Measurements from ENCODE around the gene RBM19. TPM values are rescaled to one million over a fixed set of nuclear protein-coding genes. Genes with fewer than 3 reads are reported as not detected.
A peak's percentile ranks its signal among the peaks of the same experiment; 100 is the strongest.
"Not testable (repeated sequence)": the region's sequence is repeated elsewhere in the genome, so short reads cannot be mapped to it uniquely, and the experiment has no call there.

The RBM19 gene
- total and polyA plus RNA-seq, 3 experiments from 2014 or later, result 12.6 to 114 (median 109) TPM

DNA sequence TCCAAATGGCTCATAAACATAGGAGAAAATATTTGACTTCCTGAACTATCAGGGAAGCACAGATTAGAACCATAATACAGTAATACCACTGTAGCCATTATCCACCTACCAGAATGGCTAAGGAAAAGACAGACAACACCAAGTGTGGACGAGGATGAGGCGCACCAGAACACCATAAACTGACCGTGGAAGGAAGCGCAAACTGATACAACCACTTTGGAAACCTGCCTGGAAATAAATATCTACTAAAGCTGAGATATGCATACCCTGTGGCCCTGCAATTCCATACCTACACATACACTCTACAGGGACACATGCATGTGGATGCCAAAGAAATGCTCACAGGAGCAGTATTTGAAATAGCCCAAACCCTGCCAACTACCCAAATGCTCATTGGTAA lies 60.3 kb downstream of the RBM19 start:
- no peak overlapping the region for H3K4me3 Mint-ChIP-seq
- no peaks in the 10 kb centered on the region for H3K9me3 ChIP-seq (ENCODE audit: low read length)
- no peaks in the 10 kb centered on the region for H3K27me3 Mint-ChIP-seq
- peaks cover 7% of the 10 kb centered on the region for H3K36me3 ChIP-seq (ENCODE audit: insufficient read depth, low read length)
- H3K27ac Mint-ChIP-seq, result no peak overlapping the region
- no peaks in the 10 kb centered on the region for H3K4me1 ChIP-seq (ENCODE audit: insufficient read depth, low read length)
- no peak overlapping the region for H3K27ac ChIP-seq (ENCODE audit: low read depth, low read length)
- ChIA-PET POLR2A (no interaction called here), CTCF (no interaction called here)
- peaks cover 0 to 2% (median 0%) of the 10 kb centered on the region in 3 donors for H3K4me1 Mint-ChIP-seq
- H3K36me3 Mint-ChIP-seq, result peaks cover 15 to 89% (median 40%) of the 10 kb centered on the region in 3 donors
- no peaks in the 10 kb centered on the region for H3K27me3 ChIP-seq (ENCODE audit: insufficient read depth, low read length, poor library complexity, severe bottlenecking)
- H3K9me3 Mint-ChIP-seq, result no peaks in the 10 kb centered on the region
- no peak overlapping the region for H3K4me3 ChIP-seq (ENCODE audit: low read length)
- no peak for DNase-seq

DNA sequence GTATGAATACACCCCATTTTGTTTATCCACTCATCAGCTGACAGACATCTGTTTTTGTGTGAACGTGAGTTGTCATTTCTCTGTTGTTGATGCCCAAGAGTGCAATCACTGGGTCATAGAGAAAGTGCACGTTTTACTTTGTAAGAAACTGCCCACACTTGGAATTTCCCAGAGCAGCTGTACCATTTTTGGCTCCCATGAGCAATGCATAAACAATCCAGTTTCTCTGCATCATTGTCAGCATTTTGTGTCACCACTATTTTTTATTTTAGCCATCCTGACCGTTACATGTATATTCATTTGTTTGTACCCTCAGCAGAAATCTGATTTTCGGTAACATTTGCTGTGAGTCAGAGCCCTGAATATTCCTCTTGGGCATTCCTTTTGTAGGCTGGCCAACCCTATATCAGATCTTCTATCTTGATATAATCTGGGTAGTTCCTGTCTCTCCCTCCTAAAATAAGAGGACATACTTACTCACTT lies 62.7 kb downstream of the RBM19 start:
- peak overlapping the region in 1 of 8 donors; percentile 17 for H3K27ac Mint-ChIP-seq
- no peaks in the 10 kb centered on the region for H3K27me3 Mint-ChIP-seq
- no peak overlapping the region for H3K4me3 Mint-ChIP-seq
- H3K9me3 Mint-ChIP-seq, result no peaks in the 10 kb centered on the region
- ChIA-PET POLR2A (no interaction called here), CTCF (interaction anchor here (1.2 kb wide), 1 partner anchor 16 kb away, joined by 3 read pairs; no protein-coding TSS in a partner anchor)
- H3K9me3 ChIP-seq (ENCODE audit: low read length), result no peaks in the 10 kb centered on the region
- no peaks in the 10 kb centered on the region for H3K27me3 ChIP-seq (ENCODE audit: insufficient read depth, low read length, poor library complexity, severe bottlenecking)
- H3K4me1 ChIP-seq (ENCODE audit: insufficient read depth, low read length), result no peaks in the 10 kb centered on the region
- no peak overlapping the region for H3K27ac ChIP-seq (ENCODE audit: low read depth, low read length)
- peaks cover 7% of the 10 kb centered on the region for H3K36me3 ChIP-seq (ENCODE audit: insufficient read depth, low read length)
- peaks cover 0 to 2% (median 0%) of the 10 kb centered on the region in 3 donors for H3K4me1 Mint-ChIP-seq
- H3K36me3 Mint-ChIP-seq, result peaks cover 11 to 85% (median 26%) of the 10 kb centered on the region in 3 donors
- DNase-seq, result no peak
- no peak overlapping the region for H3K4me3 ChIP-seq (ENCODE audit: low read length)

DNA sequence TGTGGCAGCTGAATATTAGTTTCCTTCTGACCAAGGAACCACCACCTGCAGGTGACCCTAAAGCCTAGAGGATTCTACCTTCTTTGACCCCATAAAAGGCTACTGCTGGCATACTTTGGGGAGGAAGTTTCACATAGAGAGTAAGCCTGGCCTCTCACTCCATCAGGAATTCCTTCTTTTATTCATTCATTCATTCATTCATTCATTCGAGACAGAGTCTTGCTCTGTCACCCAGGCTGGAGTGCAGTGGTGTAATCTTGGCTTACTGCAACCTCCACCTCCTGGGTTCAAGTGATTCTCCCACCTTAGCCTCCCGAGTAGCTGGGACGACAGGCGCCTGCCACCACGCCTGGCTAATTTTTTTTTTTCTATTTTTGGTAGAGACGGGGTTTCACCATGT lies 64.8 kb downstream of the RBM19 start:
- H3K27ac ChIP-seq (ENCODE audit: low read depth, low read length); H3K27me3 ChIP-seq (ENCODE audit: insufficient read depth, low read length, poor library complexity, severe bottlenecking); H3K4me3 ChIP-seq (ENCODE audit: low read length); DNase-seq; H3K36me3 ChIP-seq (ENCODE audit: insufficient read depth, low read length); H3K27me3 Mint-ChIP-seq; H3K4me1 Mint-ChIP-seq; POLR2A ChIA-PET; CTCF ChIA-PET; H3K4me3 Mint-ChIP-seq; H3K9me3 ChIP-seq (ENCODE audit: low read length); H3K4me1 ChIP-seq (ENCODE audit: insufficient read depth, low read length); H3K9me3 Mint-ChIP-seq: not testable (repeated sequence)
- peak overlapping the region in 1 of 8 donors; percentile 75 for H3K27ac Mint-ChIP-seq
- H3K36me3 Mint-ChIP-seq, result peaks cover 11 to 84% (median 22%) of the 10 kb centered on the region in 3 donors

DNA sequence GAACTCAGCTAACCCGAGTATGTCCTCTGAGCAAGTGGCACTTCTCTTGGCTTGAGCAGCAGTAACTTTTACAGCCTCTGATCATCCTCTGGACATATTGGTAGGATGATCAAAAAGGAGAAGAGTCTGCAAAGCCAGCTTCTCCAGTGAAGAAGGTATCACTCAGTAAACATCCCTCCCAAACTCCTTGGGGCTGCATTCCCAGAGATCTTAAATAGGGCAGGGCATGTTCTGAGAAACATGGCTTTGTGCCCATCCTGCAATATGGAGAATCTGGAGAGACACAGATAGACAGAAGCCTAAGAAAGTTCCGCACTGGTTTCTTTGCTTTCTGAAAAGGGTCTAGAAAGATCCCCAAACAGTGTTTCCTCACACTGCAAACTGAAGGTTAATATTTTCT lies 65.4 kb downstream of the RBM19 start:
- CTCF ChIA-PET, result no interaction called here
- no peak overlapping the region for H3K4me3 Mint-ChIP-seq
- peaks cover 7 to 83% (median 19%) of the 10 kb centered on the region in 3 donors for H3K36me3 Mint-ChIP-seq
- Histone ChIP-seq H3K27ac (ENCODE audit: low read depth, low read length) (no peak overlapping the region), H3K9me3 (ENCODE audit: low read length) (no peaks in the 10 kb centered on the region), H3K4me3 (ENCODE audit: low read length) (no peak overlapping the region), H3K27me3 (ENCODE audit: insufficient read depth, low read length, poor library complexity, severe bottlenecking) (no peaks in the 10 kb centered on the region), H3K36me3 (ENCODE audit: insufficient read depth, low read length) (no peaks in the 10 kb centered on the region), H3K4me1 (ENCODE audit: insufficient read depth, low read length) (no peaks in the 10 kb centered on the region)
- POLR2A ChIA-PET, result no interaction called here
- H3K27me3 Mint-ChIP-seq, result no peaks in the 10 kb centered on the region
- H3K27ac Mint-ChIP-seq, result no peak overlapping the region
- H3K4me1 Mint-ChIP-seq, result no peaks in the 10 kb centered on the region
- DNase-seq, result no peak
- no peaks in the 10 kb centered on the region for H3K9me3 Mint-ChIP-seq

DNA sequence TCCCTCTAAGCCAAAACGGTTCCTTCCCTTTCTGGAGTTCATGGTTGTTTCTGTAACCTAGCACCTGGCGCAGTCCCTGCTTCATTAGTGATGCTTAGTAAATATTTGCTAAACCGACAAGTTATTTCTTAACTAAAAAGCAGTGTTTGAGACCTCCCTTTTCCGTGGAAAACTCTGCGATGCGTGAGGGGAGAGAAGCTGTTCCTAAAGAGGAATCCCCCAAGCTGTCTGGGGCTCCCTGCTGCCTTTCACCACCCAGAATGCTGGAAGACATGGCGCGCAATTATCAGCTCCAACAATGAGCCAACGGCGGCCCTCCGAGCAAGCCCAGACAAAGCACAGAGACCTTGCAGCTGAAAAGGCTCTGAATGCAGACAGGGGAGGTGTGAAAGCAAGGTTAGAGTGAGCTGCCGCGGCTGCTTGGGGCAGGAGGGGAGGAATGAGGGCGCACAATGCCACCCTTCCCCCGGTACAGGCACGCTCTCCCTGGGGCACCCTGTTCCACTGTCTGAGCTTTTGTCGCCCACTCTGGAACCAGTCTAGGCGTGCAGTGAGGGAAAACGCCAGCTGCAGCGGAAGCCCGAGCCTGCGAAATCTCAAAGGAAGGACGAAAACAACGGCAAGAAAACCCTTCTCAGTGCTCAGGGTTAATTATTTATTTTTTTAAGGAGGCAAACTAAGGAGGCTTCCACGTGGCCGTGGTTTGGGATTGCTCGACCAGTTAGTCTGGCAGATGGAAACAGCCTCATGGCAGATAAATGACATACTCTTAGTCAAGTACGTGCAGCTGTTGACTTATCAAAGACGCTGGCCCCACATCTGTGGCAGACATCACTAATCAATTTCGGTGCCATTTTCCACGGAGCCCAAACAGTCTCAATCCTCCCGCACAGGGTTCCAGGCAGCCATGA lies 66.3 kb downstream of the RBM19 start:
- H3K4me3 ChIP-seq (ENCODE audit: low read length), result no peak overlapping the region
- H3K4me3 Mint-ChIP-seq, result no peak overlapping the region
- H3K4me1 ChIP-seq (ENCODE audit: insufficient read depth, low read length), result no peaks in the 10 kb centered on the region
- no peaks in the 10 kb centered on the region for H3K27me3 ChIP-seq (ENCODE audit: insufficient read depth, low read length, poor library complexity, severe bottlenecking)
- no peak overlapping the region for H3K27ac ChIP-seq (ENCODE audit: low read depth, low read length)
- DNase-seq, result no peak
- no peaks in the 10 kb centered on the region for H3K4me1 Mint-ChIP-seq
- H3K9me3 Mint-ChIP-seq, result no peaks in the 10 kb centered on the region
- H3K27ac Mint-ChIP-seq, result no peak overlapping the region
- no peaks in the 10 kb centered on the region for H3K36me3 ChIP-seq (ENCODE audit: insufficient read depth, low read length)
- no peaks in the 10 kb centered on the region for H3K27me3 Mint-ChIP-seq
- ChIA-PET POLR2A (no interaction called here), CTCF (no interaction called here)
- no peaks in the 10 kb centered on the region for H3K9me3 ChIP-seq (ENCODE audit: low read length)
- peaks cover 5 to 80% (median 18%) of the 10 kb centered on the region in 3 donors for H3K36me3 Mint-ChIP-seq

DNA sequence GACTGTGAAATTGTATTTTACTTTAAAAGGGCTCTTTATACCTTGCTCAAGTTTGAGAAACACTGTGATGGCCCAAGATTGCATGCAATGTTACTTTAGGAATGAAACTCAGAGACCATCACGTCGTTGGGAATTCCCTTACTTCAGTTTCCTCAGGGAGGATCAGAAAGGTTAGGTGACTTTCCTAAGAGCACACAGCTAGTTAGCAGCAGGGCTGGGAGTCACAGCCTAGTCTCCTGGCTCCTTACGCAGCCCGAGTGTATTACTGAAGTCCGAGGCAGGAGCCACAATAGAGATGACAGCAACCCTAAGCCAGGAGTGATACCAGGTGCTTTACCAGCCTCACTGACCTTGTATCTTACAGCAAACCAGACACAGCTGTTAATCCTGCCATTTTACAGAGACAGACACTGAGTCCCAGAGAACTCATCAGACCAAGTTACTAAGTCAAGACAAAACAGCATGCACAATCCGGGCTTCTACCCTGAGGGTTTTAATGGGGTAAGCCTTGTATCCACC lies 67.0 kb downstream of the RBM19 start:
- ChIA-PET CTCF (no interaction called here), POLR2A (no interaction called here)
- no peak for DNase-seq
- Histone ChIP-seq H3K4me1 (ENCODE audit: insufficient read depth, low read length) (no peaks in the 10 kb centered on the region), H3K9me3 (ENCODE audit: low read length) (no peaks in the 10 kb centered on the region), H3K4me3 (ENCODE audit: low read length) (no peak overlapping the region), H3K36me3 (ENCODE audit: insufficient read depth, low read length) (no peaks in the 10 kb centered on the region), H3K27me3 (ENCODE audit: insufficient read depth, low read length, poor library complexity, severe bottlenecking) (no peaks in the 10 kb centered on the region), H3K27ac (ENCODE audit: low read depth, low read length) (no peak overlapping the region)
- H3K27ac Mint-ChIP-seq, result no peak overlapping the region
- no peaks in the 10 kb centered on the region for H3K27me3 Mint-ChIP-seq
- peaks cover 5 to 80% (median 14%) of the 10 kb centered on the region in 3 donors for H3K36me3 Mint-ChIP-seq
- no peaks in the 10 kb centered on the region for H3K4me1 Mint-ChIP-seq
- no peak overlapping the region for H3K4me3 Mint-ChIP-seq
- no peaks in the 10 kb centered on the region for H3K9me3 Mint-ChIP-seq

DNA sequence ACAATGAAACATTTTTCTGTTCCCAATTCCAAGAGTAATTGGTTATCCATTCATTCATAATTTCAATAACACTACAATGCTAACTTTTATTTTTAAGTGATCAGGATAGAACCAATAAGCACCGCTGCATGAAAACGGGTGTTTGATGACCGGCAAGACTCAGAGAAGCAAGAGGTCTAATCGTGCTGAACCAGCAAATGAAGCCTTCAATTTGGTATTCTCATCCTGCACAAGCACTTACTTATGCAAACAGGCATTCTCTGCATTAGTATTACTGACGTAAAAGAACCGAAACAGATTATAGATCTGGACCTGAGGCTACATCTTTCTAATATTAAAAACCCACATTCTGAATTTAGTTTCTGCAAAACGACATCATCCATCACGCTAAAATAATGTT lies 67.7 kb downstream of the RBM19 start:
- Histone ChIP-seq H3K27ac (ENCODE audit: low read depth, low read length) (no peak overlapping the region), H3K27me3 (ENCODE audit: insufficient read depth, low read length, poor library complexity, severe bottlenecking) (no peaks in the 10 kb centered on the region), H3K4me1 (ENCODE audit: insufficient read depth, low read length) (no peaks in the 10 kb centered on the region), H3K36me3 (ENCODE audit: insufficient read depth, low read length) (no peaks in the 10 kb centered on the region), H3K4me3 (ENCODE audit: low read length) (no peak overlapping the region), H3K9me3 (ENCODE audit: low read length) (no peaks in the 10 kb centered on the region)
- Mint-ChIP-seq H3K4me3 (no peak overlapping the region), H3K36me3 (peaks cover 5 to 81% (median 12%) of the 10 kb centered on the region in 3 donors), H3K4me1 (no peaks in the 10 kb centered on the region), H3K9me3 (no peaks in the 10 kb centered on the region), H3K27me3 (no peaks in the 10 kb centered on the region), H3K27ac (no peak overlapping the region)
- ChIA-PET POLR2A (no interaction called here), CTCF (no interaction called here)
- no peak for DNase-seq

DNA sequence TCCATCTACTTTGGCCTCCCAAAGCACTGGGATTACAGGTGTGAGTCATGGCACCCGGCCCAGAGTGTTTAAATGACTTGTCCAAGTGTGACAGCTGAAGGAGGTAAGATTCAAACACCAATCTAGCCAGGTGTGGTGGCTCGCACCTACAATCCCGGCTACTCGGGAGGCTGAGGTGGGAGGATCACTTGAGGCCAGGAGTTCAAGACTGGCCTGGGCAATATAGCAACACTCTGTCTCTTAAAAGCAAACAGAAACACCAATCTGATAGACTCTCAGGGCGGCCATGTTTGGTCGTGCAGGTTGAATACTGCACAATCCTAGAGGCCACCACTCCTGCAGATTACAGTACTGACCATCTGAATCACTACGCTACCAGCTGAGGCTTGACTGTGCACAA lies 68.7 kb downstream of the RBM19 start:
- CTCF ChIA-PET, result no interaction called here
- POLR2A ChIA-PET, result no interaction called here
- Mint-ChIP-seq H3K9me3 (no peaks in the 10 kb centered on the region), H3K4me3 (no peak overlapping the region), H3K4me1 (no peaks in the 10 kb centered on the region), H3K27ac (no peak overlapping the region), H3K36me3 (peaks cover 0 to 77% (median 7%) of the 10 kb centered on the region in 3 donors), H3K27me3 (no peaks in the 10 kb centered on the region)
- Histone ChIP-seq H3K4me3 (ENCODE audit: low read length) (no peak overlapping the region), H3K36me3 (ENCODE audit: insufficient read depth, low read length) (no peaks in the 10 kb centered on the region), H3K27me3 (ENCODE audit: insufficient read depth, low read length, poor library complexity, severe bottlenecking) (no peaks in the 10 kb centered on the region), H3K4me1 (ENCODE audit: insufficient read depth, low read length) (no peaks in the 10 kb centered on the region), H3K27ac (ENCODE audit: low read depth, low read length) (no peak overlapping the region), H3K9me3 (ENCODE audit: low read length) (no peaks in the 10 kb centered on the region)
- DNase-seq, result no peak
